ENCODE data around the gene AIG1. TPM values are rescaled to one million over a fixed set of nuclear protein-coding genes. Genes with fewer than 3 reads are reported as not detected.
A peak's percentile ranks its signal among the peaks of the same experiment; 100 is the strongest.

AIG1 gene
- total and polyA plus RNA-seq, 2 of the 13 experiments (the other 11 are each of a cell fraction or from before 2014, with no cell fraction given), result 115 to 197 TPM

GRCh38 chr6:143060354-143060805 lies 309 bp upstream of the AIG1 start (continued):
- TF ChIP-seq AHDC1 (CRISPR knock-in tag; IDR thresholded peaks at IDR 0.05; ENCODE audit: borderline replicate concordance), result peak; percentile 59; the same call in 1 of the 2 replicates
- TF ChIP-seq SPEN (CRISPR knock-in tag; IDR thresholded peaks at IDR 0.05; ENCODE audit: low read depth), result peak; percentile 81
- TF ChIP-seq ASH2L (IDR thresholded peaks at IDR 0.05; ENCODE audit: insufficient read length, low read depth, low read length), result peak; percentile 9
- TF ChIP-seq MLLT10 (CRISPR knock-in tag; IDR thresholded peaks at IDR 0.05), result peak; percentile 73; the same call in 1 of the 2 replicates
- TF ChIP-seq PRDM4 (CRISPR knock-in tag; IDR thresholded peaks at IDR 0.05; ENCODE audit: borderline replicate concordance), result no peak
- peak; percentile 97 for TF ChIP-seq ZMYM4 (CRISPR knock-in tag; IDR thresholded peaks at IDR 0.05)
- peak in 1 of 2 experiments; percentile 78; a peak in 1 of 4 replicates for TF ChIP-seq ATF4 (CRISPR knock-in tag; IDR thresholded peaks at IDR 0.05)
- no peak; the same call in 1 of the 2 replicates for TF ChIP-seq RFXANK (CRISPR knock-in tag; IDR thresholded peaks at IDR 0.05)
- peak; percentile 81 for TF ChIP-seq THAP11 (CRISPR knock-in tag; IDR thresholded peaks at IDR 0.05)
- no peak for TF ChIP-seq NONO (IDR thresholded peaks at IDR 0.05)
- TF ChIP-seq NONO (CRISPR knock-in tag; conservative IDR thresholded peaks at IDR 0.05), result peak; percentile 82
- peak; percentile 87; the same call in 1 of the 2 replicates for TF ChIP-seq FOXJ3 (CRISPR knock-in tag; IDR thresholded peaks at IDR 0.05; ENCODE audit: borderline replicate concordance)
- TF ChIP-seq ZNF292 (CRISPR knock-in tag; IDR thresholded peaks at IDR 0.05; ENCODE audit: borderline replicate concordance, low read depth), result peak; percentile 64
- peak; percentile 94 for TF ChIP-seq CREM (IDR thresholded peaks at IDR 0.05)
- TF ChIP-seq CREM (CRISPR knock-in tag; IDR thresholded peaks at IDR 0.05), result peak; percentile 78
- TF ChIP-seq ZNF451 (CRISPR knock-in tag; IDR thresholded peaks at IDR 0.05), result peak; percentile 69; the same call in 1 of the 2 replicates
- peak; percentile 77 for TF ChIP-seq ZNF768 (CRISPR knock-in tag; IDR thresholded peaks at IDR 0.05)
- TF ChIP-seq ZNF33A (CRISPR knock-in tag; IDR thresholded peaks at IDR 0.05; ENCODE audit: borderline replicate concordance), result no peak
- TF ChIP-seq AGO1 (IDR thresholded peaks at IDR 0.05; ENCODE audit: low read depth, low read length, poor library complexity, severe bottlenecking), result peak; percentile 66
- no peak for TF ChIP-seq NFIC (IDR thresholded peaks at IDR 0.05; ENCODE audit: low read length)
- TF ChIP-seq ZNF761 (CRISPR knock-in tag; conservative IDR thresholded peaks at IDR 0.05), result no peak

Data from HepG2 (cell line).